NCI-H1436 treated with DMSO at 0.1 percent for 48 hours (cell line): ENCODE results near the gene ADAMTSL1.

Source experiments
- DNase-seq: peaks from one replicate; lab custom pipeline; 2025; lab: John Stamatoyannopoulos, UW

The ADAMTSL1 gene

DNA sequence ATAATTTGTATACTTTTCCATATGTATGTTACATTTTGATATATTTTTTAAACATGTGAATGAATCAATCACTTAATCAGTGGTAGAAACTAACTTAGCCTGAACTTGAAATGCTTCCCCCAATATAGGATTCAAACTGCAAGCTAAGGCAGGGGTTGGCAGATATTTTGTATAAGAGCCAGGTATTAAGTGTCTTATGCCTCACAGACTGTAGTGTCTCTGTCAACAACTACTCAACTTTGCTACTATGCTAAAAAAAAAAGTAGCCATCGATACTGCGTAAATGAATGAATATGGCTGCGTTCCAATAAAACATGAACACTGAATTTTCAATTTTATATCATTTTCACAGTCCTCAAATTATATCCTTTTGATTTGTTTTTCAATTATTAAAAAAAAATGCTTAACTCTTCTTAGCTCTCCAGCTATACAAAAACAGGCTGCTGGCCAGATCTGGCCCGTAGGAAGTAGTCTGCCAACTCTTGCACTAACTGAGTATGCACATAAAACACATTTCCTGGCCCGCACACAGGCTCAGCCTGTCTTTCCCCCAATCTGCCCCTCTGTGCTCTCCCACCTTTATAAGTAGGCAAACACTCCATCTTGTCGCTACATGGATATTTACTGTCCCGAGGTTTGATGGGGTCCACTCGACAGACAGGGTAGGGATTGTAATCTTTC is 467.2 kb downstream of the ADAMTSL1 start:
- no peak for DNase-seq

DNA sequence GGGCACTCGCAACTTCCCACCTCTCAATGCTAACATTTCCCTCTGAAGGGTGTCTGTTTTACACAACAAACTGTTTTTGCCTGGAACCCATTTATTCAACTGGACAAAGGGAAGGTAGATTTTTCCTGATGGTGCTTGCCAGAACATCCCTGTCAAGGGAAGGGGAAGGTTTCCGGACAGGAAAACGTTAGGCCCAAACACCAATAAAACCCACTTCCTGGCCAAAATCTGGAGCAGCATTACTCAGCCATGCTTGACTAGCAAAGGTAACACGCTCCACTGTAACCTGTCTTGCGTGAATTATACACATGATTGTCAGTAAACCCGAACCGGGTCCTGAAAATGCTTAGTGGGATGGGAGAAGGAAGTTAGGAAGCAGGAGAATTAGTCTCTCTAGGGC is 468.8 kb downstream of the ADAMTSL1 start:
- no peak for DNase-seq

DNA sequence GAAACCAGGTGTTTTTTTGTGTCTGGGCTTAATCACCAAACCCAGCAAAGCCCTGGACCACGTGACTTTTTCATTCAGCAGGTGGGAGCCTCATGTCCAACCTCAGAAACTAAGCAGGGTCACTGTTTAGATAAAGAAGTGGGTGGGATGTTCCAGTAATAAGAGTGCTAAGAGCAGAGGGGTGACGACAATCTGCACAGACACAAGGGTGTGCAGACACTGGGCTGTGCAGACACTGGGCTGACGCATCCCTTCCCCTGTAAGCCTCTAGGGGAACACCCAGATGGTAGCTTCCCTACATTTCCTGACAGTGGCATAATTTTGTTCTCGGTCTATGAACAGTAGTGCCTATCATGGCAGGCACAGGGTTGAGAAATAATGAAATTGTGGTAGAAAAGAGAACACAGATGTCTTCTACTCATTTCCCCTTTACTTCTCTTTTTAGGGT is 474.0 kb downstream of the ADAMTSL1 start:
- no peak for DNase-seq

DNA sequence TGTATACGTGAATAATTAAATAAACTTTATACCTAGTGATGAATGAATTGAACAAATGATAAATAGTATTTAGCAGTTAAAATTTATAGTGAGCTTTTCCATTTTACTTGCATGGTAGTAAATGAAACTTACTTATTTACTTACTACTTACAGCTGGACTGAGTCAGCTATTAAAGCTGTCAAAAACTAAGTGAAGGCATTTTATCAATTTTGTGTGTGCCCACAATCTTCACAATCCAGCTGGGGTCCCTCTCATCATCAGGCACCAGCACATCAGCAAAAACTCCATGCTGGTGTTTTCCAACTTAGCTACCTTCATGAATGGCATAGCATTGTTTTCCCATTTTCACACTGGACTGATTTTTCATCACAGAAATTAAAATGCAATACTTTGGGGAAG is 478.0 kb downstream of the ADAMTSL1 start:
- DNase-seq: no peak

DNA sequence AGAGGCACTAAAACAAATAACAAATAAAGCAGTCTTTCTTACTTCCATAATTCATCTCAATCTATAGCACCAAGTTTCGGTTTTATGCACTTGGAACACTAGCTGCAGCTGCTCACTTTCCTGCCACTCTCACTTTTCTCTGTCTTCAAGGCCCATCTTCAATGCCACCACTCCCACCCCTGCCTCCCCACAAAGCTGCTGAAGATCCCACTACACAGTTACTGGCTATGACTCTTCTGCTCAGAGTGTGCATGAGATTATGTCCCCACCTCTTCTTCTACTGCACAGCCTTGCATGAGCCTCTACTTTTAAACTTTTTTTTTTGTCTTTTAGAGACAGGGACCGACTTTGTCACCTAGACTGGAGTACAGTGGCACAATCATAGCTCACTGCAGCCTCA is 481.7 kb downstream of the ADAMTSL1 start:
- no peak for DNase-seq
